Endodermal cell (in vitro differentiated cells): ENCODE measurements around the gene MBLAC1. TPM values are rescaled to one million over a fixed set of nuclear protein-coding genes. Genes with fewer than 3 reads are reported as not detected.

Source experiments
- DNase-seq: peaks from one replicate; pipeline ENCODE4 v3.0.0-alpha.2; 2017
- H3K27ac ChIP-seq: 2 replicates; pipeline ENCODE4 v1.5.1; 2013; ENCODE audit warnings: mild to moderate bottlenecking, low read depth, low read length, moderate library complexity
- H3K27me3 ChIP-seq: 2 replicates; pipeline ENCODE4 v1.6.1; 2013; ENCODE audit warnings: mild to moderate bottlenecking, low read length, moderate library complexity; ENCODE audit not compliant: insufficient read depth, control insufficient read depth, poor library complexity, severe bottlenecking
- H3K36me3 ChIP-seq: 2 replicates; pipeline ENCODE4 v1.7.0; 2013; ENCODE audit warnings: mild to moderate bottlenecking, low read length, moderate library complexity; ENCODE audit not compliant: control insufficient read depth, insufficient read depth
- H3K4me1 ChIP-seq: one replicate; pipeline ENCODE4 v1.7.0; 2013; ENCODE audit warnings: low read length; ENCODE audit not compliant: control insufficient read depth, insufficient read depth
- H3K4me3 ChIP-seq: 2 replicates; pipeline ENCODE4 v1.5.1; 2013; ENCODE audit warnings: mild to moderate bottlenecking, low read length, moderate library complexity
- H3K9ac ChIP-seq: 2 replicates; pipeline ENCODE4 v1.6.1; 2013; ENCODE audit warnings: mild to moderate bottlenecking, low read length, moderate library complexity; ENCODE audit not compliant: poor library complexity, severe bottlenecking; ENCODE audit errors: extremely low read depth
- H3K9me3 ChIP-seq: 2 replicates; pipeline ENCODE4 v1.6.1; 2013; ENCODE audit warnings: mild to moderate bottlenecking, low read length, moderate library complexity; ENCODE audit not compliant: control insufficient read depth
- H3K27ac Mint-ChIP-seq: 2 replicates; pipeline ENCODE4 v1.8.0; 2020; ENCODE audit warnings: mixed read lengths
- H3K27me3 Mint-ChIP-seq: 2 replicates; pipeline ENCODE4 v1.8.0; 2021; ENCODE audit warnings: mild to moderate bottlenecking, mixed read lengths; ENCODE audit not compliant: insufficient read depth
- H3K36me3 Mint-ChIP-seq: 2 replicates; pipeline ENCODE4 v1.8.0; 2020; ENCODE audit warnings: low read depth, mixed read lengths
- H3K4me1 Mint-ChIP-seq: 2 replicates; pipeline ENCODE4 v1.8.0; 2020; ENCODE audit warnings: mixed read lengths
- H3K4me3 Mint-ChIP-seq: 2 replicates; pipeline ENCODE4 v1.8.0; 2020; ENCODE audit warnings: mild to moderate bottlenecking, moderate library complexity, mixed read lengths
- H3K9me3 Mint-ChIP-seq: 2 replicates; pipeline ENCODE4 v1.8.0; 2020; ENCODE audit warnings: mild to moderate bottlenecking, mixed read lengths
- WGBS, 2 experiments: methylation state at CpG; one replicate each; pipeline versions ENCODE4 v1.1.5 to v1.1.7; 2013; ENCODE audit warnings: missing lambda C conversion rate in 2 of 2, mixed read lengths in 1 of 2; ENCODE audit not compliant: insufficient coverage in 1 of 2, insufficient read length in 1 of 2; 5-methylcytosine and 5-hydroxymethylcytosine counted together
- total RNA-seq, 2 donors: library from RNA; stranded (reverse); fragmentation: NEBNext Ultra II Directional in 1 of 2; extraction: Animal tissue kit (Norgen Biotek cat#: 25700) in 1 of 2; gene quantifications; 2 replicates in 1 of 2; 3 replicates in 1 of 2; pipeline ENCODE4 v1.2.1, GENCODE V29; 2021
- TF ChIP-seq, protein P1 (sequence below): fragments of 200-600 bp; sonication (generic); conservative IDR thresholded peaks from 2 replicates; pipeline ENCODE4 v1.5.0; 2021; ENCODE audit warnings: antibody characterized with exemption, mild to moderate bottlenecking

MBLAC1 gene
- total RNA-seq, 2 donors from 2014 or later: 1.3 to 1.4 TPM

DNA sequence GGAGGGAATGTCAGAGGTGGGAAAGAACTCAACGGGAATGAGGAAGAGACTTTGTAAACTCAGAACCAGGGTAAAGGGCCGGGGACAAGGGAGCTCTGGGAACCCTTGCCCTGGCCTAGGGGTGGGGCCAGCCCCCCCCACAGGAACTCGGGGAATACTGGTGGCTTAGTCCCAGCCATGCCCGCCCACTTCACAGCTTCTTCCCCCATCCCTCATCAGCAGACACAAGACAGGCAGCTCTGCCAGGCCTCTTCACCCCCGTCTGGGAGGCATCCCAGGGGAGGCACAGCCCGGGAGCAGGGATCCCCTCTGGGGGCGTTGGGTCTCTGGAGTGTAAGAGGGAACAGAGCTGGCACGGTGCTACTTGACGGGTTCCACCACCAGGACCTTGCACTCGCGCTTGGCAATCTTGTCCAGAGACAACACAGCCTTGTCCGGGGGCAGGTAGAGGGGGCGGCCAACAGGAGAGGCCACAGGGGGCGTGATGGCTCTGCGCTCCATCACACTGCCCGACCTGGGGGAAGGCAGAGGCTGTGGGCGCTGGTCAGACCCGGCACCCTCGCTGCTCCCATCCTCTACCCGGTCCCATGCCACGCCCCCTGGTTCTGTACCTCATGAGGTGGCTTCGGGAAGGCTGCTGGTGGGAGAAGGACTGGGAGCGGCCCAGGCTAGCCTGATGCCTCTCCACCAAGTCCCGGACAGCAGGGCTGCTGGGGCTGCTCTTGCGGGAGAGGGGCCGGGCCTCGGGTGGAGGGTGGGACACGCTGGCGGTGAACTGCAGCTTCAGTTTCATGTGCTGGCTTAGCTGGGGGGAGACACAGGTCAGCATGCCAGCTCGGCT, 28.1 kb downstream of the MBLAC1 start:
- H3K27ac ChIP-seq: no peak overlapping the region
- H3K4me1 ChIP-seq: peaks cover 21% of the 10 kb centered on the region
- peaks cover 47% of the 10 kb centered on the region for H3K36me3 ChIP-seq
- Mint-ChIP-seq H3K4me1 (peaks cover 41% of the 10 kb centered on the region), H3K36me3 (peaks cover 41% of the 10 kb centered on the region), H3K9me3 (no peaks in the 10 kb centered on the region), H3K4me3 (peak overlapping the region; percentile 18), H3K27ac (peak overlapping the region; percentile 79), H3K27me3 (no peaks in the 10 kb centered on the region)
- TF ChIP-seq, protein P1, sequence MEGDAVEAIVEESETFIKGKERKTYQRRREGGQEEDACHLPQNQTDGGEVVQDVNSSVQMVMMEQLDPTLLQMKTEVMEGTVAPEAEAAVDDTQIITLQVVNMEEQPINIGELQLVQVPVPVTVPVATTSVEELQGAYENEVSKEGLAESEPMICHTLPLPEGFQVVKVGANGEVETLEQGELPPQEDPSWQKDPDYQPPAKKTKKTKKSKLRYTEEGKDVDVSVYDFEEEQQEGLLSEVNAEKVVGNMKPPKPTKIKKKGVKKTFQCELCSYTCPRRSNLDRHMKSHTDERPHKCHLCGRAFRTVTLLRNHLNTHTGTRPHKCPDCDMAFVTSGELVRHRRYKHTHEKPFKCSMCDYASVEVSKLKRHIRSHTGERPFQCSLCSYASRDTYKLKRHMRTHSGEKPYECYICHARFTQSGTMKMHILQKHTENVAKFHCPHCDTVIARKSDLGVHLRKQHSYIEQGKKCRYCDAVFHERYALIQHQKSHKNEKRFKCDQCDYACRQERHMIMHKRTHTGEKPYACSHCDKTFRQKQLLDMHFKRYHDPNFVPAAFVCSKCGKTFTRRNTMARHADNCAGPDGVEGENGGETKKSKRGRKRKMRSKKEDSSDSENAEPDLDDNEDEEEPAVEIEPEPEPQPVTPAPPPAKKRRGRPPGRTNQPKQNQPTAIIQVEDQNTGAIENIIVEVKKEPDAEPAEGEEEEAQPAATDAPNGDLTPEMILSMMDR: no peak
- no peaks in the 10 kb centered on the region for H3K27me3 ChIP-seq
- H3K9me3 ChIP-seq: no peaks in the 10 kb centered on the region
- H3K4me3 ChIP-seq: no peak overlapping the region
- DNase-seq: peak; percentile 86
- WGBS, 2 experiments: 79 to 96% methylated on average over 9 to 30 of the region's 30 CpGs
- no peak overlapping the region for H3K9ac ChIP-seq

DNA sequence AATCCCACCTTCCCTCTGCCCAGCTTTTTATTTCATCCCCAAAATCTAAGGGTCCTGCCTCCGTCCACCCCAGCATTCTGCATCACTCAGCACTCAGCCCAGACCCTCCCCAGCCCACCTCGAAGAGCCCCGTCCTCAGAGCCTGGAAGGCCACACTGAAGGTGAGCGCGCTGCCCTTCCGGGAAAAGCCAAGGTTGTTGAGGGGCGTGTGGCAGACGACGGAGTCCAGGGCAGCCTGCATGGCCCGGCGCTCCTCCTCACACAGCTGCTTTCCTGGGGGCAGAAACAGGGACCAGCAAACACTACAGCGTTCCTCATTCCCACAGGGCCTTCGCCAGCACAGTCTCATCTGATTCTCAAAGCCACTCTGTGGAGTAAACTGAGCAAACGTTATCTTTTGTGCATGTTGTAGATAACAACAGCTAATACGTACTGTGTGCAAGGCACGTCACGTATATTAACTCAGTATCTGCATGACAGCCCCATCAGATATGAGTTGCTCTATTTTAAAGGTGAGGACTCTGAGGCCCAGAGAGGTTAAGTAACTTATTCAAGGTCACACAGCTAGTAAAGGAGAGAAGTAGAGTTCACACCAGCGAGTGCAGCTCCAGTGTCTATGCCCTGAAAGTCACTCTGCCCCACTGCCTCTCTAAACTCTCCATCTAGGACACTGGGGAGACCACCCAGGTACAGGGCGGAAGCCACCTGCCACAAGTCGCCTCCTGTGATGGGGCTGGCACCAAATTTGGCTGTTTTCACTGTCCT, 29.0 kb downstream of the MBLAC1 start:
- no peak overlapping the region for H3K27ac ChIP-seq
- Mint-ChIP-seq H3K4me3 (no peak overlapping the region), H3K36me3 (peaks cover 34% of the 10 kb centered on the region), H3K9me3 (no peaks in the 10 kb centered on the region), H3K27ac (peak overlapping the region; percentile 48), H3K27me3 (no peaks in the 10 kb centered on the region), H3K4me1 (peaks cover 37% of the 10 kb centered on the region)
- TF ChIP-seq, protein P1: no peak
- no peaks in the 10 kb centered on the region for H3K9me3 ChIP-seq
- H3K9ac ChIP-seq: no peak overlapping the region
- peaks cover 21% of the 10 kb centered on the region for H3K4me1 ChIP-seq
- 92 to 93% methylated on average over 11 to 20 of the region's 20 CpGs for WGBS, 2 experiments
- DNase-seq: no peak
- H3K36me3 ChIP-seq: peaks cover 47% of the 10 kb centered on the region
- H3K27me3 ChIP-seq: no peaks in the 10 kb centered on the region
- no peak overlapping the region for H3K4me3 ChIP-seq

DNA sequence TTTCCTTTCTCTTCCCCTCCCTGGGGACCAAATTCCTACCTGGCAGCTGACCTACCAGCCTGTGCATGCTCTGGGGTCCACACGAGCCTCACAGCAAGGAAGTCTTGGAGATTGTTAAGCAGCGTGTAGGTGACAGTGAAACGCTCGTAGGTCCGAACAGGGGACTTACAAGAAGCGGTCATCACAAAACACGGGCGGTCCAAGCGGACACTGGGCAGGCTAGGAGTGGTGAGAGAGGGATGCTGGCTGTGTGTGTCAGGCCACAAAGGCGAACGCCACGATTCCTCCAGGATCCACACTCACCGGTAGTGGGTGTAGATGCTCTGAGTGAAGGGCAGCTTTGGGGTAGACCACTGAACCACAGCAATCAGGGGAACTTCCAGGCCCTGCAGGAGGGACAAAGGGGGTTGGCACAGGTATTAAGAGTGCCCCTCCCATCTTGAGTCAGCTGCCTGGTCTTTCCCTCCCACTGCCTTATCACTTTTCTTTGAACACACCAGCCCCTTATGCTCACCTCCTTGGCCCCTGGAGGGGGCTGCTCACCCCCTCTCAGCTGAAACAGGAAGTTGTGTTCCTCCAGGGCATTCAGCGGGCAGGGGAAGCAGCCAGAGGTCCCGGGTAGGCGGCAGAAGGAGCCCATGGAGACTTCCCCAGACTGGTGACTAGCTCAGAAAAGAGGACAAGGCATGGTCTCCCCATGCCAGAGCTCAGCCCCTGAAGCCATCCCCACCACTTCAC, 29.7 kb downstream of the MBLAC1 start:
- Histone ChIP-seq H3K4me1 (peaks cover 21% of the 10 kb centered on the region), H3K9me3 (no peaks in the 10 kb centered on the region), H3K27ac (no peak overlapping the region), H3K4me3 (peak overlapping the region; percentile 84), H3K27me3 (no peaks in the 10 kb centered on the region), H3K9ac (no peak overlapping the region), H3K36me3 (peaks cover 47% of the 10 kb centered on the region)
- no peaks in the 10 kb centered on the region for H3K9me3 Mint-ChIP-seq
- H3K27ac Mint-ChIP-seq: no peak overlapping the region
- peak overlapping the region; percentile 62 for H3K4me3 Mint-ChIP-seq
- peaks cover 37% of the 10 kb centered on the region for H3K4me1 Mint-ChIP-seq
- peak; percentile 44 for DNase-seq
- H3K36me3 Mint-ChIP-seq: peaks cover 33% of the 10 kb centered on the region
- H3K27me3 Mint-ChIP-seq: no peaks in the 10 kb centered on the region
- TF ChIP-seq, protein P1: no peak
- WGBS, 2 experiments: 94 to 96% methylated on average over 14 to 16 of the region's 16 CpGs
